Activated CD4-positive, alpha-beta memory T cell treated with anti-CD3 and anti-CD28 coated beads for 36 hours (primary cell): ENCODE measurements around the gene NUTM2A. TPM values are rescaled to one million over a fixed set of nuclear protein-coding genes. Genes with fewer than 3 reads are reported as not detected.
"Not testable (repeated sequence)": the region's sequence is repeated elsewhere in the genome, so short reads cannot be mapped to it uniquely, and the experiment has no call there.

Experiments used
- CTCF ChIA-PET: fragments of 350-600 bp; sonication (Branson Sonifier 250); formaldehyde crosslinking; loops from one replicate; lab custom pipeline; 2021; ENCODE audit warnings: antibody characterized with exemption, inconsistent platforms; lab: Charles Lee
- POLR2A ChIA-PET: fragments of 350-600 bp; sonication (Branson Sonifier 250); formaldehyde crosslinking; loops from one replicate; lab custom pipeline; 2021; ENCODE audit warnings: antibody characterized with exemption; lab: Charles Lee
- DNase-seq: peaks from one replicate; pipeline ENCODE4 v3.0.0-alpha.2; 2020
- H3K27ac Mint-ChIP-seq: one replicate; pipeline ENCODE4 v1.8.0; 2021; ENCODE audit warnings: mixed read lengths
- H3K27me3 Mint-ChIP-seq: one replicate; pipeline ENCODE4 v1.8.0; 2021; ENCODE audit warnings: mixed read lengths
- H3K36me3 Mint-ChIP-seq: one replicate; pipeline ENCODE4 v1.8.0; 2021; ENCODE audit warnings: mixed read lengths
- H3K4me1 Mint-ChIP-seq: one replicate; pipeline ENCODE4 v1.8.0; 2021; ENCODE audit warnings: low read depth, mixed read lengths
- H3K4me3 Mint-ChIP-seq: one replicate; pipeline ENCODE4 v1.8.0; 2021; ENCODE audit warnings: mild to moderate bottlenecking, mixed read lengths
- H3K9me3 Mint-ChIP-seq: one replicate; pipeline ENCODE4 v1.8.0; 2021; ENCODE audit warnings: mixed read lengths
- intact Hi-C: fragments of 100-400 bp; cut with micrococcal nuclease; formaldehyde crosslinking; loops from one replicate; pipeline ENCODE4 v1.15.1; 2023
- total RNA-seq, 2 experiments: library from RNA; stranded (reverse); gene quantifications; one replicate each; pipeline ENCODE4 v1.2.3, GENCODE V29; 2021

NUTM2A gene
- total RNA-seq, 2 experiments from 2014 or later: 0.17 TPM

DNA sequence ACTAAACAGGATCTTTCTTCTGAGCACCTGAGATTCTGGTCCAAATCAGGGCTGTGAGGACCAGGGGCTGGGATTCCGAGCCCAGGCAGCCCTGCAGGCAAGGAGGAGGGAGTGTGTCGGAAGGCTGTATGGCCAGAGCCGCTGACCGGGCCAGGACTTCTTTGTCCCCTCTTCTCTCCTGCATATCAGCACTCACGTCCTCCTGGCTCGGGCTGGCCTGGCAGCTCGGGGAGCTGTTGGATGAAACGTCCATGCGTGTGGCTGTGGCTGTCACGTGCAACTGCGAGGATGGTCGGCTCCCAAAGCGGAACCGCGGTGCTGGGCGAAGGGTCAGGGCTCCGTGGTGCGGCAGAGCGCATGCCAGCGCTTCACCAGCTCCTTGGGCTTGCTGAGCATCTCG is 11.4 kb upstream of the NUTM2A start:
- H3K27ac Mint-ChIP-seq, H3K9me3 Mint-ChIP-seq, H3K4me3 Mint-ChIP-seq, DNase-seq, H3K4me1 Mint-ChIP-seq, CTCF ChIA-PET, POLR2A ChIA-PET, H3K36me3 Mint-ChIP-seq, intact Hi-C loops, H3K27me3 Mint-ChIP-seq: not testable (repeated sequence)

DNA sequence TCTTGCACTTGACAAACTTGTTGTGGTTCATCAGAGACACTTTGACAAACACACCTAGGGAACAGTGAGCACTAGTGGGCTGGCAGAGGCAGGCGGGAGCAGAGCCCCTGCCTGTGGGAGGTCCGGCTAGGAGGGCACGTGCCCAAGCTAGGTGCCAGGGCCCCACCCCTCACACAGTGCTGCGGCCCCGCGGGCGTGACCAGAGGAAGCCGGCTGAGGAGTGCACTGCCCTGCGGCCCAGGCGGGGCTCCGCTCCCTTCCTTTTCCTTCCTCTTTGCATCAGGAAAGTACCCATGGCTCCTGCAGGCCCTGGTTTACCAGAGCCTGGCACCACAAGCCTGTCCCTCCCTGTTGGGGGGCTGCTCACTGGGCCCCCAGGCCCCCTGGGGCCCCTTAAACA is 9.1 kb upstream of the NUTM2A start:
- H3K9me3 Mint-ChIP-seq, CTCF ChIA-PET, H3K4me1 Mint-ChIP-seq, H3K36me3 Mint-ChIP-seq, DNase-seq, intact Hi-C loops, H3K4me3 Mint-ChIP-seq, POLR2A ChIA-PET, H3K27ac Mint-ChIP-seq, H3K27me3 Mint-ChIP-seq: not testable (repeated sequence)

DNA sequence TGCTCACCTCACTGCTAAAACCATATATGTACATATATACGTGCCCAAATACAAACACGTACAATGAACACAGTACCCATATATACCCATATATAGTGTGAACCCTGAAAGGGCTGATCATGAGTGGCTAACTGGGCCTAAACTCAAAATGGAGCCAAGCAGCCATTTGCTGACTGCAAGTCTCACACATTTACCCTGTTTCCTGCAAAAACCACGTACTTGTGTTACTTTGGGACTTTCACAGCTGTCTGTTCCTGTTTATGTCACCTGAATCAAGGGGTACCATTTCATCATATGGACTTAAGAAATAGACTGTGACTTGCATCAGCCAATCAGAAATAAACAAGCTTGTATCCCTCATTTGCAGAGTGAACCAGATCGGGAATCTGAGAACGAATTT is 5.9 kb upstream of the NUTM2A start:
- H3K27ac Mint-ChIP-seq, H3K36me3 Mint-ChIP-seq, intact Hi-C loops, H3K4me1 Mint-ChIP-seq, H3K27me3 Mint-ChIP-seq, DNase-seq, CTCF ChIA-PET, H3K9me3 Mint-ChIP-seq, H3K4me3 Mint-ChIP-seq, POLR2A ChIA-PET: not testable (repeated sequence)

DNA sequence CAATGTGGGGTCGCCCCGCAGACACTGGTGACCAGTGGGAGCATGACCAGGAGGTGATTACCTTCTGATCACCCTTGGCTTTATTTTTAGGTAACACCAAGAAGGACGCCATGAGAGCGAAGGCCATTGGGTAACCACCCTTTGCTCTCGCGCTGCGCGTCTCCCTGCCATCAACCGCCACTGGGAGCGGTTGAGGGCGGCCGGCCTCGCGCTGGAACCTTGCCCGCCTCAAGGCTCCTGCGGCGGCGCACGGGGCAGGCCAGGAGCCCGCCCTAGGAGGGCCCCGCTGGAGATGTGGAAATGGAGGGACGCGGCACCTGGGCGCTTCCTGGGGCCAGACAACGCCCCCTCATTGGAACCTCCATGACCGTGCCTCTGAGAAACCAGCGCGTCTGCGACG is 2.5 kb upstream of the NUTM2A start:
- H3K9me3 Mint-ChIP-seq, H3K27ac Mint-ChIP-seq, POLR2A ChIA-PET, intact Hi-C loops, H3K4me1 Mint-ChIP-seq, H3K4me3 Mint-ChIP-seq, CTCF ChIA-PET, H3K36me3 Mint-ChIP-seq, H3K27me3 Mint-ChIP-seq, DNase-seq: not testable (repeated sequence)

DNA sequence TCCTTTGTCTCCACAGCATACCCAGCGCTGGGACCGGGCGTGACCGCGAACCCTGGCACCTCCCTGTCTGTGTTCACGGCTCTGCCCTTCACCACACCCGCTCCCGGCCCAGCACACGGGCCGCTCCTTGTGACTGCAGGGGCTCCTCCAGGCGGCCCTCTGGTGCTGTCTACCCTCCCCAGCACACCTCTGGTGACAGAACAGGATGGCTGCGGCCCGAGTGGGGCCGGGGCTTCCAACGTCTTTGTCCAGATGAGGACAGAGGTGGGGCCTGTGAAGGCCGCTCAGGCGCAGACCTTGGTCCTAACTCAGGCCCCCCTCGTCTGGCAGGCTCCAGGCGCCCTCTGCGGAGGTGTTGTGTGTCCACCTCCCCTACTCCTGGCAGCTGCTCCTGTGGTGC is 3.0 kb downstream of the NUTM2A start:
- H3K36me3 Mint-ChIP-seq, intact Hi-C loops, DNase-seq, H3K9me3 Mint-ChIP-seq, CTCF ChIA-PET, H3K4me1 Mint-ChIP-seq, H3K27ac Mint-ChIP-seq, H3K27me3 Mint-ChIP-seq, H3K4me3 Mint-ChIP-seq, POLR2A ChIA-PET: not testable (repeated sequence)

DNA sequence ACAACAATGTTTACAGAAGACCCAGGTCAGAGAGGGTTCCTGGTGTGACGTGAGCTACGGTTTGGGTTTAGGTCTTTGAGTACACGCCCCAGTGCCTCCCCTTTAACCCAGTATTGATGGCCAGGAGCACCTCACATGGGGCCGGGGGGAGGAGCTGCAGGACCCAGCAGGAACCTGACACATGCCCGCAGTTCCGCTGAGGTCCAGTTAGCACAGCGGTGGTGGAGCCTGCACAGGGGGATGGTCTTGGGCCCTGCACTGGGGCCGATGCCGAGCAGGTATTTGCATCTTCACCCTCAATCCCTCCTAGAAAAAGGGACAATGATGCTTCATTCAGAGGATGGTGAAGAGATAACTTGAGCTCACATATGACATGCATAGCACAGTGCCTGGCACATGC is 4.0 kb downstream of the NUTM2A start:
- DNase-seq, intact Hi-C loops, H3K36me3 Mint-ChIP-seq: not testable (repeated sequence)

DNA sequence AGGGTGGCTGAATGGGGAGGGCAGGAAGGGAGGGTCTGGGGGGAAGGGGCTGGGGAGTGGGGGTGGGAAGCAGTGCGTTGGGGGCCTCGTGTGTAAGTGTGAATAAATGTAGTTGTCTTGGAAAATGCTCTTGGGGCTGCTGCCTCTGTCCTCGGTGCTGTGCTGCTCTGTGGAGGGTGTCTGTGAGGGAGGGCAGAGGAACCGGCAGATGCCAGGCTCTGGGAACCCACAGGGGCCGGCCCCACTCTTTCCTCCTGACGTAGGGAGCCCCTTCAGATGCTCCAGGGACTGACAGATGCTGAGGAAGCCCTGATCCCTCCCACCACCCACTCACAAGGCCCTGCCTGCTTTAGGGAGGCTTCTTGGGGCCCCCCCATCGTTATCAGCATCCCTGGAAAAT is 9.6 kb downstream of the NUTM2A start:
- H3K36me3 Mint-ChIP-seq, intact Hi-C loops, CTCF ChIA-PET, DNase-seq, H3K27me3 Mint-ChIP-seq, H3K4me3 Mint-ChIP-seq, H3K27ac Mint-ChIP-seq, POLR2A ChIA-PET, H3K4me1 Mint-ChIP-seq, H3K9me3 Mint-ChIP-seq: not testable (repeated sequence)

More for the DNA sequence above, 4.0 kb downstream of the NUTM2A start:
- H3K27ac Mint-ChIP-seq, H3K4me3 Mint-ChIP-seq, H3K27me3 Mint-ChIP-seq, H3K4me1 Mint-ChIP-seq, H3K9me3 Mint-ChIP-seq, CTCF ChIA-PET, POLR2A ChIA-PET: not testable (repeated sequence)

DNA sequence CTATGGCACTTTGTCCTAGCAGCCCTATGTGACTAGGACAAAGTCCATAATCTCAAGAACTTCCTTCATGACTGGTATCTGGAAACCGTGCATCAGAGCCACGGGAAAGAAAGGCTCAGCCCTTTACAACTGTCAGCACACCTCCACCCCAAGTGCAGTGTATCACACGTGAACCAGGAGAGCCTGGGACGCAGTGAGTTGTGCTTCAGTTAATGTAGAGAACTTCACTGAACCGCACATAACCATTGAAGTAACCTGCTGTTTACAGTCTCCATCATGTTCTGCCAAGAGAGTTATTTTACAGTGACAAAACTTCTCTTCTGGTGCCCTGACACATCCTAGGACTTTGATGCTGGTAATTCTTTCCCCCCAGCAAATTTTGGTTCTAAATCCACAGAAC is 12.0 kb downstream of the NUTM2A start:
- H3K27ac Mint-ChIP-seq, POLR2A ChIA-PET, H3K4me3 Mint-ChIP-seq, H3K27me3 Mint-ChIP-seq, H3K9me3 Mint-ChIP-seq, H3K4me1 Mint-ChIP-seq, intact Hi-C loops, H3K36me3 Mint-ChIP-seq, CTCF ChIA-PET, DNase-seq: not testable (repeated sequence)

DNA sequence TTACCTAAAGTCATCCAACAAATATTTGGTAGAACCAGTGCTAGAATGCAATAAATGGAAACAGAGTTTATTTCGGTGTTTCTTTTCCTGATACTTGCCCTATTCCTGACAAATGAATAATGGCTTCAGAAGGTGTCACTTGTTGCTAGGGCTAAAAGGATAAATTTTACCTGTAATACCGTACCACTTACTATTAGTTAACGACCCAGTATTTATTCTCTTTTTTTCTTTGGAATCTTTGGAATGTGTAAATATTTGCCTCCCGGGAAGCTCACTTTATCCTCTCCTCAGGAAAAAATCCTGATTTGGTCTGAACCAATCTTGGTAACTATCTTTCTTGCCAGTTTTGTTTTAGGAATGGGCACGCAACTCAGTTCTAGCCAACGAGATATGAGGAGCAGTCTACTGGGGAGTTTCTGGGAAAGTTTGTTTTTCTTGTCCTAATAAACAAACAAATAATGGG is 14.1 kb downstream of the NUTM2A start:
- H3K9me3 Mint-ChIP-seq, intact Hi-C loops, DNase-seq, CTCF ChIA-PET, POLR2A ChIA-PET, H3K36me3 Mint-ChIP-seq, H3K27me3 Mint-ChIP-seq, H3K27ac Mint-ChIP-seq, H3K4me3 Mint-ChIP-seq, H3K4me1 Mint-ChIP-seq: not testable (repeated sequence)

DNA sequence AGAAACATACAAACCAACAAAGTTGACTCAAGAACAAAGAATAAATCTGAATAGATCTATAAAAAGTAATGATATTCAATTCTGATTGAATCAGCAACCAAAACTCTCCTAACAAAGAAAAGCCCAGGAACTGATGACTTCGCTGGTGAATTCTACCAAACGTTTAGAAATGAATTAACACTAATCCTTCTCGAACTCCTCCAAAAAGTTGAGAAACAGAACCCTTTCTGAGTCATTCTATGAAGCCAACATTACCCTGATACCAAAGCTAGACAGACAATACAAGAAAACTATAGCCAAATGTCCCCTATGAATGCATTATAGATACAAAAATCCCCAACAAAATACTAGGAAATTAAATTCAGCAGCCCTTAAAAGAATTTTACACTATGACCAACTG is 16.9 kb downstream of the NUTM2A start:
- H3K4me1 Mint-ChIP-seq, H3K27ac Mint-ChIP-seq, intact Hi-C loops, DNase-seq, H3K9me3 Mint-ChIP-seq, H3K27me3 Mint-ChIP-seq, H3K36me3 Mint-ChIP-seq, POLR2A ChIA-PET, CTCF ChIA-PET, H3K4me3 Mint-ChIP-seq: not testable (repeated sequence)

DNA sequence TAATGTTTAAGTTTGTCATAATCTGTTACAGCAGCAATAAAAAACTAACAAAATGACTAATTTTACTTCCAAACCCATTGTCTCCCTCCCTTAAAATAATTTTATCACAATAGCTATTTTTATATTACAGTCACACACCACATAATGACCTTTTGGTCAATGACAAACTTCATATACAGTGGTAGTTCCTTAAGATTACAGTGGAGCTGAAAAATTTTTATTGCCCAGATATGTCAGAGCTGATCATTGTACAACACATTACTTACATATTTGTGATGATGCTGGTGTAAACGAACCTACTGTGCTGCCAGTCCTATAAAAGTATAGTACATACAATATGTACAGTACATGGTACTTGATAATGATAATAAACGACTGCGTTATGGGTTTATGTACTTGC is 22.1 kb downstream of the NUTM2A start:
- CTCF ChIA-PET, POLR2A ChIA-PET, intact Hi-C loops, H3K4me3 Mint-ChIP-seq, H3K36me3 Mint-ChIP-seq, H3K27ac Mint-ChIP-seq, H3K4me1 Mint-ChIP-seq, H3K9me3 Mint-ChIP-seq, H3K27me3 Mint-ChIP-seq, DNase-seq: not testable (repeated sequence)

DNA sequence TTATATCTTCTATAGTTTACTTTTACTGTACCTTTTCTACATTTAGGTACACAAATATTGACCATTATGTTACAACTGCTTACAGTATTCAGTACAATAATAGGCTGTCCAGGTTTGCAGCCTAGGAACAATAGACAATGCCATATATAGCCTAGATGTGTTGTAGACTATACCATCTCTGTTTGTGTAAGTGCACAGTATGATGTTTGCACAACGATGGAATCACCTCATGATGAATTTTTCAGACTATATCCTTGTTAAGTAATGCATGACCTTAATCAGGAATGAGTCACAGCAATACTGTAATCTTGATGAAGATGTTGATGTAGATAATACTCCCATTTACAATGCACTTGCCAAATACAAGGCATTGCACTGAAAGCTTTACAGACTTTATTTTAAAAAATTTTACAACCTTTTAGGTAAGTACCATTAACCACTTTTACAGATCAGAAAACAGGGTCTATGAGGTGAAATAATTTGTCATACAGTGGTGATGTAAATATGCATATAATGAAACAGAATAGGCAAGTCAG is 23.6 kb downstream of the NUTM2A start:
- H3K9me3 Mint-ChIP-seq, intact Hi-C loops, H3K36me3 Mint-ChIP-seq, H3K27ac Mint-ChIP-seq, H3K4me1 Mint-ChIP-seq, POLR2A ChIA-PET, CTCF ChIA-PET, H3K27me3 Mint-ChIP-seq, H3K4me3 Mint-ChIP-seq, DNase-seq: not testable (repeated sequence)

DNA sequence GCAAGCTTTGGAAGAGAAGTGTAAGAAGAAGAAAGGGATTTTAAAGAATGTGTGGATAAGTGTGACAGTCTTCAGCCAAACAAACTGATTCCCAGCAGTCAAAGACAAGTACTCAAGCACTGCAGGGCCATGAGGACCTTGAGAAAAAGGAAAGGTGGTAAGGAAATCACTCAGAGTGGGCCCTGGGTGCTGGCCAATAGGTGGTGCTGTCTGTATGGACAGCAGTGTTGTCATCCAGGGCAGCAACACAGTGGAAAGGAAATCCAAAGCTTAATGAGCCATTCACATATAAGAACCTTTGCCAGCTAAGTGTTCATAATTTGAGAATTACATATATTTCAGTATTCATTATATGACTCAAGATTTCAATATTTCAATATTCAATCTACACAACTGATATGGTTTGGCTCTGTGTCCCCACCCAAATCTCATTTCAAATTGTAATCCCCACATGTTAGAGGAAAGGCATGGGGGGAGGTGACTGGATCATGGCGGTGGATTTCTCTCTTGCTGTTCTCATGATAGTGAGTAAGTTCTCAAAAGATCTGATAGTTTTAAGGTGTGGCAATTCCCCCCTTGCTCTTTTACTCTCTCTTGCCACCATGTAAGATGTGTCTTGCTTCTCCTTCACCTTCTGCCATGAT is 55.6 kb downstream of the NUTM2A start:
- H3K36me3 Mint-ChIP-seq, CTCF ChIA-PET, intact Hi-C loops, DNase-seq, POLR2A ChIA-PET, H3K4me1 Mint-ChIP-seq, H3K27me3 Mint-ChIP-seq, H3K4me3 Mint-ChIP-seq, H3K9me3 Mint-ChIP-seq, H3K27ac Mint-ChIP-seq: not testable (repeated sequence)
